C4-2B (cell line): ENCODE results near the gene TNNT3.

ENCODE experiments used
- H3K27ac ChIP-seq: fragments of 450-650 bp; 2 replicates; pipeline ENCODE4 v1.5.1; 2017
- CTCF ChIP-seq: fragments of 450-650 bp; conservative IDR thresholded peaks from 2 replicates; pipeline ENCODE4 v1.5.1; 2017; ENCODE audit warnings: mild to moderate bottlenecking
- ZFX ChIP-seq: fragments of 450-650 bp; IDR thresholded peaks from 2 replicates; pipeline ENCODE4 v1.6.1; 2017

The TNNT3 gene

GRCh38 chr11:1913271-1914060 lies 6.0 kb upstream of the TNNT3 start:
- TF ChIP-seq CTCF: no peak
- TF ChIP-seq ZFX: no peak
- no peak overlapping the region for H3K27ac ChIP-seq

- TF ChIP-seq CTCF: no peak
- TF ChIP-seq ZFX: no peak
- no peak overlapping the region for H3K27ac ChIP-seq
Observed at GRCh38 chr11:1915795-1916131, 3.7 kb upstream of the TNNT3 start.

- no peak overlapping the region for H3K27ac ChIP-seq
- TF ChIP-seq CTCF: no peak
Observed at GRCh38 chr11:1916132-1916985, 3.1 kb upstream of the TNNT3 start.

- H3K27ac ChIP-seq: no peak overlapping the region
- TF ChIP-seq ZFX (no peak), CTCF (no peak)
Observed at GRCh38 chr11:1916986-1917522, 2.4 kb upstream of the TNNT3 start.

GRCh38 chr11:1917523-1918435 lies 1.7 kb upstream of the TNNT3 start:
- no peak; the same call in 1 of the 2 replicates for TF ChIP-seq CTCF
- TF ChIP-seq ZFX: no peak
- no peak overlapping the region for H3K27ac ChIP-seq

- no peak overlapping the region for H3K27ac ChIP-seq
- TF ChIP-seq ZFX (no peak), CTCF (no peak)
Observed at GRCh38 chr11:1918436-1919315, 827 bp upstream of the TNNT3 start.
